Astrocyte (in vitro differentiated cells and primary cell): ENCODE data around the gene PTPRN2. TPM values are rescaled to one million over a fixed set of nuclear protein-coding genes. Genes with fewer than 3 reads are reported as not detected.

Experiments
- DNase-seq: peaks from one replicate; pipeline ENCODE4 v3.0.0-alpha.2; 2010; ENCODE audit warnings: low read depth
- FAIRE-seq: peaks from 2 replicates; lab custom pipeline; 2011; peaks lifted over from hg19 to GRCh38; lab: Jason Lieb, UNC
- H2AFZ ChIP-seq: 2 replicates; pipeline ENCODE4 v1.6.0; 2012; ENCODE audit warnings: low read depth, low read length, inconsistent platforms
- H3K27ac ChIP-seq: 2 replicates; pipeline ENCODE4 v1.5.1; 2011; ENCODE audit warnings: low read depth, low read length, inconsistent platforms
- H3K27me3 ChIP-seq: 2 replicates; pipeline ENCODE4 v1.6.0; 2011; ENCODE audit warnings: low read length, inconsistent platforms; ENCODE audit not compliant: insufficient read depth
- H3K36me3 ChIP-seq: 2 replicates; pipeline ENCODE4 v1.5.1; 2011; ENCODE audit warnings: low read length, inconsistent platforms; ENCODE audit not compliant: insufficient read depth
- H3K4me1 ChIP-seq: 2 replicates; pipeline ENCODE4 v1.5.1; 2011; ENCODE audit warnings: low read length, inconsistent platforms; ENCODE audit not compliant: insufficient read depth
- H3K4me2 ChIP-seq: 2 replicates; pipeline ENCODE4 v1.6.0; 2012; ENCODE audit warnings: low read length, inconsistent platforms
- H3K4me3 ChIP-seq: 2 replicates; pipeline ENCODE4 v1.5.1; 2011; ENCODE audit warnings: low read depth, mild to moderate bottlenecking, low read length, inconsistent platforms; ENCODE audit not compliant: insufficient read depth
- H3K79me2 ChIP-seq: 2 replicates; pipeline ENCODE4 v1.6.0; 2012; ENCODE audit warnings: mild to moderate bottlenecking, low read length, inconsistent platforms; ENCODE audit not compliant: insufficient read depth
- H3K9ac ChIP-seq: 2 replicates; pipeline ENCODE4 v1.6.0; 2012; ENCODE audit warnings: mild to moderate bottlenecking, low read length, inconsistent platforms
- H3K9me3 ChIP-seq: 2 replicates; pipeline ENCODE4 v1.5.1; 2012; ENCODE audit warnings: low read depth, mild to moderate bottlenecking, low read length, inconsistent platforms; ENCODE audit not compliant: insufficient read depth
- H4K20me1 ChIP-seq: 2 replicates; pipeline ENCODE4 v1.6.0; 2012; ENCODE audit warnings: low read length, inconsistent platforms; ENCODE audit not compliant: insufficient read depth
- H3K27ac Mint-ChIP-seq: one replicate; pipeline ENCODE4 v1.8.0; 2021; ENCODE audit warnings: mild to moderate bottlenecking, mixed read lengths; ENCODE audit not compliant: unreplicated experiment
- H3K27me3 Mint-ChIP-seq: one replicate; pipeline ENCODE4 v1.8.0; 2021; ENCODE audit warnings: low read depth, mixed read lengths; ENCODE audit not compliant: unreplicated experiment
- H3K36me3 Mint-ChIP-seq: one replicate; pipeline ENCODE4 v1.8.0; 2021; ENCODE audit warnings: low read depth, mixed read lengths; ENCODE audit not compliant: unreplicated experiment
- H3K4me1 Mint-ChIP-seq: one replicate; pipeline ENCODE4 v1.8.0; 2021; ENCODE audit warnings: low read depth, mixed read lengths; ENCODE audit not compliant: unreplicated experiment
- H3K4me3 Mint-ChIP-seq: one replicate; pipeline ENCODE4 v1.8.0; 2021; ENCODE audit warnings: mild to moderate bottlenecking, moderate library complexity, mixed read lengths; ENCODE audit not compliant: unreplicated experiment
- H3K9me3 Mint-ChIP-seq: one replicate; pipeline ENCODE4 v1.8.0; 2021; ENCODE audit warnings: mild to moderate bottlenecking, mixed read lengths; ENCODE audit not compliant: unreplicated experiment
- CTCF ChIP-seq: IDR thresholded peaks from 2 replicates; pipeline ENCODE4 v1.5.1; 2011; ENCODE audit warnings: low read depth, mild to moderate bottlenecking, inconsistent platforms, low read length, moderate library complexity; ENCODE audit not compliant: insufficient read depth
- EZH2 ChIP-seq: IDR thresholded peaks from 2 replicates; pipeline ENCODE4 v1.6.1; 2012; ENCODE audit warnings: mild to moderate bottlenecking, low read length, inconsistent platforms; ENCODE audit not compliant: insufficient read depth
- total RNA-seq: library from RNA; stranded (reverse); gene quantifications from 2 replicates; pipeline ENCODE4 v1.2.1, GENCODE V29; 2021

Gene PTPRN2
- total RNA-seq, 1 donor from 2014 or later: 0.09 TPM

GRCh38 chr7:158539711-158540146, 47.9 kb downstream of the PTPRN2 start:
- Mint-ChIP-seq H3K9me3 (peaks cover 13% of the 10 kb centered on the region), H3K4me3 (no peak overlapping the region), H3K27ac (no peak overlapping the region), H3K36me3 (no peaks in the 10 kb centered on the region), H3K27me3 (peaks cover 7% of the 10 kb centered on the region), H3K4me1 (no peaks in the 10 kb centered on the region)
- no peaks in the 10 kb centered on the region for H3K36me3 ChIP-seq
- H3K4me1 ChIP-seq: no peaks in the 10 kb centered on the region
- no peaks in the 10 kb centered on the region for H3K9me3 ChIP-seq
- no peak for FAIRE-seq
- H4K20me1 ChIP-seq: no peaks in the 10 kb centered on the region
- TF ChIP-seq EZH2 (no peak), CTCF (no peak)
- no peaks in the 10 kb centered on the region for H3K79me2 ChIP-seq
- H3K9ac ChIP-seq: no peak overlapping the region
- no peak overlapping the region for H2AFZ ChIP-seq
- no peak overlapping the region for H3K4me3 ChIP-seq
- H3K27me3 ChIP-seq: no peaks in the 10 kb centered on the region
- no peak overlapping the region for H3K4me2 ChIP-seq
- no peak overlapping the region for H3K27ac ChIP-seq
- no peak for DNase-seq

DNA sequence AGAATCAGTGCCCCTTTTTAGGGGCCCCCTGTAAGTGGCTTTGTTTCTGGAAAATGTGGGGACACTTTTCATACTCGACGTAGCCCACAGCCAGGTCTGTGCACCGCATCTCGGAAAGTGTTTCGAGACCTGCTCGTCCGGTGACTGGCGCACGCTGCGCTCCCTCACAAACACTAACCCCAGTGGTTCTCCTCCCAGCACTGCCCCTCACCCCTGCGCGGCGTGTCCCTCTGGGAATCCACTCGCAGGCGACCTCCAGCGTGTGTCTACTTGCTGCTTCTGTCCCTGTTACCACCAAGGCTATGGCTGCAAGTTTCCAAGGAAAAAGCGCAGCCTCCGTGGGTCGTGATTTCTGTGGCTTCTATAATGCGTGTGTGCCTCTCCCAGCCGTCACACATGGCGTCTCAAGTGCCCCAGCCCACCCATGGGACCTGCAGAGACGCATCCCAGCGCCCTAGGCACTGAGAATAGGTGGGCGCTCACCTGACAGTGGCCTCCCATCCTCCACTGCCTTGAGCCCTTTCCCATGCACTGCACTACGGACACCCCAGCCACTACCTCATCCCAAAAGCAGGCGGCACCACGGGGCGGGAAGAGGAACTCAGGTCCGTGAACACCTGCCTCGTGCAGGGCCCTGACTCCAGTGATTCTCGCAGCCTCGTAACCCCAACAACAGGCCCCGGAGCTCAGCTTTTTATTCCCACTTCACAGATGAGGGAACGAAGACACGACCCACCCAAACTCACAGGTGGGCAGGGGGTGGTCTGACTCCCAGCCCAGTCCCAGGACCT, 49.3 kb downstream of the PTPRN2 start:
- Histone ChIP-seq H3K27ac (no peak overlapping the region), H2AFZ (no peak overlapping the region)
- TF ChIP-seq EZH2 (no peak), CTCF (no peak)

GRCh38 chr7:158537516-158537882, 50.1 kb downstream of the PTPRN2 start:
- peaks cover 3% of the 10 kb centered on the region for H3K9me3 ChIP-seq
- H3K4me2 ChIP-seq: no peak overlapping the region
- H3K36me3 Mint-ChIP-seq: no peaks in the 10 kb centered on the region
- no peaks in the 10 kb centered on the region for H4K20me1 ChIP-seq
- H3K27me3 ChIP-seq: no peaks in the 10 kb centered on the region
- no peak for FAIRE-seq
- H3K4me3 Mint-ChIP-seq: no peak overlapping the region
- H2AFZ ChIP-seq: no peak overlapping the region
- no peaks in the 10 kb centered on the region for H3K79me2 ChIP-seq
- no peaks in the 10 kb centered on the region for H3K4me1 Mint-ChIP-seq
- H3K4me1 ChIP-seq: no peaks in the 10 kb centered on the region
- TF ChIP-seq EZH2 (no peak), CTCF (no peak)
- no peak overlapping the region for H3K9ac ChIP-seq
- no peak overlapping the region for H3K27ac Mint-ChIP-seq
- DNase-seq: no peak
- H3K4me3 ChIP-seq: no peak overlapping the region
- H3K27me3 Mint-ChIP-seq: peaks cover 15% of the 10 kb centered on the region
- H3K9me3 Mint-ChIP-seq: peaks cover 16% of the 10 kb centered on the region
- no peak overlapping the region for H3K27ac ChIP-seq
- no peaks in the 10 kb centered on the region for H3K36me3 ChIP-seq

More for the DNA sequence above, 49.3 kb downstream of the PTPRN2 start:
- no peaks in the 10 kb centered on the region for H4K20me1 ChIP-seq
- no peak overlapping the region for H3K27ac Mint-ChIP-seq
- H3K4me3 Mint-ChIP-seq: no peak overlapping the region
- H3K4me2 ChIP-seq: no peak overlapping the region
- no peak overlapping the region for H3K9ac ChIP-seq
- DNase-seq (no peak), FAIRE-seq (no peak)
- H3K9me3 Mint-ChIP-seq: peaks cover 10% of the 10 kb centered on the region
- no peaks in the 10 kb centered on the region for H3K36me3 Mint-ChIP-seq
- peaks cover 3% of the 10 kb centered on the region for H3K9me3 ChIP-seq
- no peaks in the 10 kb centered on the region for H3K36me3 ChIP-seq
- no peaks in the 10 kb centered on the region for H3K27me3 ChIP-seq
- H3K79me2 ChIP-seq: no peaks in the 10 kb centered on the region
- H3K4me1 Mint-ChIP-seq: no peaks in the 10 kb centered on the region
- H3K4me1 ChIP-seq: no peaks in the 10 kb centered on the region
- H3K27me3 Mint-ChIP-seq: peaks cover 7% of the 10 kb centered on the region
- H3K4me3 ChIP-seq: no peak overlapping the region
